ENCODE results near the gene DENND5A.

DENND5A gene

DNA sequence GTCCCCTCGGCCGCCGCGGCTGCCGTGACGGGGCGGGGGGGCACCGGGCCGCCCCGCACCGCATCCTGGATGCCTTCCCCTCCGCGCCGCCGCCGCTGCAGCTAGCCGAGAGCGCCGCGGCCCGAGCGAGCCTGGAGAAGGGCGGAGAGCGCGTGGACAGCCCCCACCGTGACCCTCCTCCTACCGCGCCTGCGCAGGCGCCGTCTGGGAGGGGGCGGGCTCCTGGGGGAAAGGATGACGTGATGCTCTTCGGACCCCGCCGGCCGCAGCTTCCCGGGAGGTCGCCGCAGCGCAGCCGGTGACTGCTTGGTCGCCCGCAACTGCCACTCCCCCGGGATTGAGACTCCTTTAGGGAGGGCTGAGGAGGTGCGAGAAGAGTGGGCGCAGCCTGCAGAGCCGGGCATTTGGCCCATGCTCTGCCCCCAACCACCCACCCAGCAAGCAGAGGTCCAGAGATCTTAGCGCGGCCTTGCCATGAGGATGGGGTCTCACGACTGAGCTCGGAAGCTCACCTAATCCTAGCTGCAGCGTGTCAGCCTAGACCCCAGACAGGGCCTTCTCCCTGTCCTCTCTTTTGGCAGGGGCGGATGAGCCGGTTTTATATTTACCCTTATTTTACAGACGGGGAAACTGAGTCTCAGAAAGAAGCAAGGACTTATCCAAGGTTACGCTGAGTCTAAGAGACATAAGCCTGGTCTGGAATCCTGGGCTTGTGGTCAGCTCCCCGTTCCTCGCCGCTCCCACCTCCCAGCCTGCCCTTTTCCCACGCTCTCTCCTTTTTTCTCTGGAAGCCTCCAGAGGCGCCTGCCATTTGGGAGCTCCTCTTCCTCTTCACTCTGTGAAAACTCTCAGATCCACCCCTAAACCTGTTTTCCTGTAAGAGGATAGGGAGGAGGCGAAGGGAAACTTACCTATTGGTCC is at the start of gene DENND5A:
Gene DENND5A, minus strand, starts transcription at position 140 of the 921 bp plus-strand sequence. CDS start 281 bp downstream, outside the sequence.
- DNase-seq (ENCODE audit: low read depth) = peak; percentile 67

GRCh38 chr11:9314291-9315077 is 49.3 kb upstream of the DENND5A start, which contains the start of gene TMEM41B:
Gene TMEM41B (minus strand): TSS chr11:9314593. CDS start chr11:9314441, 152 bp downstream.
- peak; percentile 98 for DNase-seq (ENCODE audit: low read depth)

DNA sequence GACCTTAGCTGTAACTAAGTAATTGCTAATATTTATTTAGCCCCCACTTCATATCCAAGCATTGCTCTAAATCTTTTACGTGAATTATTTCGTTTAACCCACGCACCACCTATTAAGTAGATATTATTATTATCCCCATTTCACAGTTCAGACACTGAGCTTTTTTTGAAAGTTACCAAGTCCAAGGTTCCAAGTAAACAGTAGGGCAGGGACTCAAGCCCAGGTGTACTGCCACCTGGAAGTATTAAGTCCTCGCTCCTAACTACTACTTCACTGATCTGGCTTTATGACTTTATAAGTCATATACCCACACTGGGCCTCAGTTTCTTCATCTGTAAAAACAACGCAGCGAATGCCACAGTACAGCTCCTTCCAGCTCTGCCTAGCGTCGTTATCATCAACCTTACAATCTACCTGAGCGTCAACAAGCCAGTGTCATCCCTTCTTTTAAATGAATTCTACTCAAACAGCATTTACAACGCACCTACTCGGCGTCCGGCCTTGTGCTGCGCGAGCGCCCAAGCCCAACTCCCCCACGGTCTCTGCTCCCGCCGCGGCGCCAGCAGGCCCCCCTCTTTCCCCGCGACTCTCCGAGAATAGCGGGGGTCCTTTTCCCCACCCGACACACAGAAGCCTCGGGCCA is 48.6 kb upstream of the DENND5A start:
- no peak for DNase-seq (ENCODE audit: low read depth)

- no peak for DNase-seq (ENCODE audit: low read depth)
These were observed 45.4 kb upstream of the DENND5A start for GRCh38 chr11:9310485-9311090.

- DNase-seq (ENCODE audit: low read depth) = no peak
These were observed 39.0 kb upstream of the DENND5A start for GRCh38 chr11:9304178-9304577.

DNA sequence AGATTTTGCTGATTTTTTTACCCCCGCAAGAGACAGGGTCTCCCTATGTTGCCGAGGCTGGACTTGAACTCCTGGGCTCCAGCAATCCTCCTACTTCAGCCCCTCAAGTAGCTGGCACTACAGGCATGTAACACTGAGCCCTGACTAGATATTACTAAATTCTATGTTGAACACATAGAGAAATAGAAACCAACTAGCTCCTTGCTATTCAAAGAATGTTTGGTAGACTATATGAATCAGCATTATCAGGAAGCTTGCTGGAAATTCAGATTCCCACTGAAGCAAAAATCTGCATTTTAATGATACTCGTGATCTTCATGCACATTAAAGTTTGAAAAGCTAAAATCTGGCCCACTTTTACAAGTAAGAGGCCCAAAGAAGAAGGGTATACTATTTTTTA is 37.3 kb upstream of the DENND5A start:
- DNase-seq (ENCODE audit: low read depth) = no peak

GRCh38 chr11:9301720-9302119 is 36.6 kb upstream of the DENND5A start:
- DNase-seq (ENCODE audit: low read depth) = no peak

- DNase-seq (ENCODE audit: low read depth) = no peak
These were observed 28.5 kb upstream of the DENND5A start for GRCh38 chr11:9293646-9294045.

- DNase-seq (ENCODE audit: low read depth) = no peak
These were observed 20.9 kb upstream of the DENND5A start for GRCh38 chr11:9285850-9286587.

GRCh38 chr11:9280655-9281301 is 15.6 kb upstream of the DENND5A start:
- DNase-seq (ENCODE audit: low read depth) = no peak

- DNase-seq (ENCODE audit: low read depth) = no peak
These were observed 12.0 kb upstream of the DENND5A start for GRCh38 chr11:9277176-9277575.

- DNase-seq (ENCODE audit: low read depth) = no peak
These were observed 11.4 kb upstream of the DENND5A start for GRCh38 chr11:9276571-9276970.

- DNase-seq (ENCODE audit: low read depth) = no peak
These were observed 9.5 kb upstream of the DENND5A start for GRCh38 chr11:9274499-9275258.

- peak; percentile 78 for DNase-seq (ENCODE audit: low read depth)
These were observed 8.5 kb upstream of the DENND5A start for GRCh38 chr11:9273376-9274336.

DNA sequence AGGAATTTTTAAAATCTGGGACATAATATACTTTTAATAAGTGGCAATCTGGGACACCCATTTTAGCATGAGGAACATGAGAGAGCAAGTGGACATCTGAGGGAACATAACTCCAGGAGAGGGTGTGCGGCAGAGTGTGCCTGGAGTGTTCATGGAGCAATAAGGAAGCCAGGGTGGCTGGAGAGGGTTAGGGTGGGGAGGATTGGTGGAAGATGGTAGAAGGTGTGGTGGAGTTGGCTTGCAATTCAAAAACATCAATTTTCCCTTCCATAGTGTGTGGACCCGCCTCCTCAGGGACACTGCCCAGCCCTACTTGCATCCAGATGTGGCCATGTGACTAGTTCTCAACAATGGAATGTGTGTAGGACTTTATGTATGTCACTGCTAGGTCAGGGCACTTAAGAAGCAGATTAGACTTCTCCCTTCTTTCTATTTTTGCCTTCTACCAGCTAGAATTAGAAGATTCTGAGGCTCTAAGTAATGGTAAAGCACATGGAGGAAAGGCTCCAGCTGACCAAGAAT is 4.4 kb upstream of the DENND5A start:
- DNase-seq (ENCODE audit: low read depth) = no peak

GRCh38 chr11:9267680-9268079 is 2.5 kb upstream of the DENND5A start:
- DNase-seq (ENCODE audit: low read depth) = no peak

DNA sequence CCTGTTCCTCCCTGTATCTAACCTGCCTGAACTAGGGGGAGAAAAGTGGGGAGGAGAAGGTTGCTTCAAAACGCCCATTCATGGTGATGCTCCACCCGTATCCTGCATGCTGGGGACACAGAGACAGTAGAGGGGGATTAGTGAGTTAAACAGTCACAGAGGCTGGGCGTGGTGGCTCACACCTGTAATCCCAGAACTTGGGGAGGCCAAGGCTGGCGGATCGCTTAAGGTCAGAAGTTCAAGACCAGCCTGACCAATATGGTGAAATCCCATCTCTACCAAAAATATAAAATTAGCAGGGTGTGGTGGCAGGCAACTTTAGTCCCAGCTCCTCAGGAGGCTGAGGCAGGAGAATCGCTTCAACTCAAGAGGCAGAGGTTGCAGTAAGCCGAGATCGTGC is 1.8 kb upstream of the DENND5A start:
- DNase-seq (ENCODE audit: low read depth) = no peak

DNA sequence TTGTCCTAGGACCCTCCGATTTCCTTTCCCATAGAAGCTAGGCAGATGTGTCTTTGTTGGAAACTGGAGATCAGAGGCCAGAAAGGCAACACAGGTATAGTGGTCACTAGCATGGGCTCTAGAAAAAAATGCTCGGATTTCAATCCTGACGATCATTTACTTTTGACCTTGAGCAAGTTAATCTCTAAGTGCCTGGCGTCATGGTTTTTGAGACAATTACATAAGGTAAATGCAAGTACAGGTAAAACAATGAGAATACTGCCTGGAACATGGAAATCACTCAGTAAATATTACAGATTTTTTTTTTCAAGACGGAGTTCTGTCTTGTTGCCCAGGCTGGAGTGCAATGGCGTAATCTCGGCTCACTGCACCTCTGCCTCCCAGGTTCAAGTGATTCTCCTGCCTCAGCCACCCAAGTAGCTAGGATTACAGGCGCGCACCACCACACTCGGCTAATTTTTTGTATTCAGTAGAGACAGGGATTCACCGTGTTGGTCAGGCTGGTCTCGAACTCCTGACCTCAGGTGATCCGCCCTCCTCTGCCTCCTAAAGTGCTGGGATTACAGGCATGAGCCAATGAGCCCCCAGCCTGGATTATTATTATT is 1.1 kb upstream of the DENND5A start:
- DNase-seq (ENCODE audit: low read depth) = no peak
